ENCODE data around the gene MISP. TPM values are rescaled to one million over a fixed set of nuclear protein-coding genes. Genes with fewer than 3 reads are reported as not detected.

MISP gene
- total and polyA plus RNA-seq, 2 of the 13 experiments (the other 11 are each of a cell fraction or from before 2014, with no cell fraction given): 0.67 to 1.3 TPM

DNA sequence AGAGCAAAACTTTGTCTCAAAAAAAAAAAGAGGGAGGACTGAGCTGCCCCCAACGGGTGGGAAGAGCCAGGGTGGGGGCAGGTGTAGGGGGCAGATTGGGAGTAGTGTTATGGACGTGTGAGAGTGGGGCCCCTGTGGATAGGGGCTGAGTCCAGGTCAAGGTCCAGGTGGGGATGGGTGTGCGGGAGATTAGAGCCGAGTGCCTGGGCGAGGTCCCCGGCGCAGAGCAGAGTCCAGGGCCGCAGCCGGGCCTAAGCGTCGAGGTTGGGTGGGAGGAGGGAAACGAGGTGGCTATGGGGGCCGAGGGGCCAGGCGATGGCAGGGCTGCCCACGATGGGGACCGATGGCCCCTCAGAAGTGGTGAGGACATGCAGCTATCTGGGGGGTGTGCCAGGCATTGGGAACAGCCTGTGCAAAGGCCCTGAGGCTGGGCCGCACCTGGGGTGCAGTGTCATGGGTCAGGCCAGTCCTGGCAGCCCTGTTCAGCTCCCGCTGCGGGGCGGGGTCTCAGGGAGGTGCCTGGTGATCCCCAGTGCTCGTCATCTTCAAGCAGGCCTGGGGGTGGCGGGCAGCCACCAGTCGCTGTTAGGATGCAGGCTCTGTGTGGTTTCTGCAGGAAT lies 12.3 kb upstream of the MISP start (continued):
- TF ChIP-seq ZXDC (CRISPR knock-in tag; IDR thresholded peaks at IDR 0.05) (peak; percentile 32; the same call in 1 of the 2 replicates), ZHX2 (IDR thresholded peaks at IDR 0.05; ENCODE audit: low read depth) (peak; percentile 23; the same call in 1 of the 2 replicates), ZHX2 (CRISPR knock-in tag; IDR thresholded peaks at IDR 0.05; ENCODE audit: borderline replicate concordance) (no peak), ZNF160 (CRISPR knock-in tag; IDR thresholded peaks at IDR 0.05) (no peak), ZNF589 (CRISPR knock-in tag; conservative IDR thresholded peaks at IDR 0.05) (0 out of 2 replicates have a peak, but pooled peaks have one; percentile 42)
- TF ChIP-seq, protein P1, sequence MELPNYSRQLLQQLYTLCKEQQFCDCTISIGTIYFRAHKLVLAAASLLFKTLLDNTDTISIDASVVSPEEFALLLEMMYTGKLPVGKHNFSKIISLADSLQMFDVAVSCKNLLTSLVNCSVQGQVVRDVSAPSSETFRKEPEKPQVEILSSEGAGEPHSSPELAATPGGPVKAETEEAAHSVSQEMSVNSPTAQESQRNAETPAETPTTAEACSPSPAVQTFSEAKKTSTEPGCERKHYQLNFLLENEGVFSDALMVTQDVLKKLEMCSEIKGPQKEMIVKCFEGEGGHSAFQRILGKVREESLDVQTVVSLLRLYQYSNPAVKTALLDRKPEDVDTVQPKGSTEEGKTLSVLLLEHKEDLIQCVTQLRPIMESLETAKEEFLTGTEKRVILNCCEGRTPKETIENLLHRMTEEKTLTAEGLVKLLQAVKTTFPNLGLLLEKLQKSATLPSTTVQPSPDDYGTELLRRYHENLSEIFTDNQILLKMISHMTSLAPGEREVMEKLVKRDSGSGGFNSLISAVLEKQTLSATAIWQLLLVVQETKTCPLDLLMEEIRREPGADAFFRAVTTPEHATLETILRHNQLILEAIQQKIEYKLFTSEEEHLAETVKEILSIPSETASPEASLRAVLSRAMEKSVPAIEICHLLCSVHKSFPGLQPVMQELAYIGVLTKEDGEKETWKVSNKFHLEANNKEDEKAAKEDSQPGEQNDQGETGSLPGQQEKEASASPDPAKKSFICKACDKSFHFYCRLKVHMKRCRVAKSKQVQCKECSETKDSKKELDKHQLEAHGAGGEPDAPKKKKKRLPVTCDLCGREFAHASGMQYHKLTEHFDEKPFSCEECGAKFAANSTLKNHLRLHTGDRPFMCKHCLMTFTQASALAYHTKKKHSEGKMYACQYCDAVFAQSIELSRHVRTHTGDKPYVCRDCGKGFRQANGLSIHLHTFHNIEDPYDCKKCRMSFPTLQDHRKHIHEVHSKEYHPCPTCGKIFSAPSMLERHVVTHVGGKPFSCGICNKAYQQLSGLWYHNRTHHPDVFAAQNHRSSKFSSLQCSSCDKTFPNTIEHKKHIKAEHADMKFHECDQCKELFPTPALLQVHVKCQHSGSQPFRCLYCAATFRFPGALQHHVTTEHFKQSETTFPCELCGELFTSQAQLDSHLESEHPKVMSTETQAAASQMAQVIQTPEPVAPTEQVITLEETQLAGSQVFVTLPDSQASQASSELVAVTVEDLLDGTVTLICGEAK (IDR thresholded peaks at IDR 0.05): no peak
- TF ChIP-seq, protein P1 (CRISPR knock-in tag; IDR thresholded peaks at IDR 0.05): peak; percentile 78
- TF ChIP-seq, protein P2, sequence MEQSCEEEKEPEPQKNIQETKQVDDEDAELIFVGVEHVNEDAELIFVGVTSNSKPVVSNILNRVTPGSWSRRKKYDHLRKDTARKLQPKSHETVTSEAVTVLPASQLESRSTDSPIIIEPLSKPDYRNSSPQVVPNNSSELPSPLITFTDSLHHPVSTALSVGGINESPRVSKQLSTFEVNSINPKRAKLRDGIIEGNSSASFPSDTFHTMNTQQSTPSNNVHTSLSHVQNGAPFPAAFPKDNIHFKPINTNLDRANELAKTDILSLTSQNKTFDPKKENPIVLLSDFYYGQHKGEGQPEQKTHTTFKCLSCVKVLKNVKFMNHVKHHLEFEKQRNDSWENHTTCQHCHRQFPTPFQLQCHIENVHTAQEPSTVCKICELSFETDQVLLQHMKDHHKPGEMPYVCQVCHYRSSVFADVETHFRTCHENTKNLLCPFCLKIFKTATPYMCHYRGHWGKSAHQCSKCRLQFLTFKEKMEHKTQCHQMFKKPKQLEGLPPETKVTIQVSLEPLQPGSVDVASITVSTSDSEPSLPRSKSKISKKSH (CRISPR knock-in tag; IDR thresholded peaks at IDR 0.05; ENCODE audit: borderline replicate concordance): peak; percentile 88; the same call in 1 of the 2 replicates

All from HepG2 (cell line).